ENCODE measurements around the gene FGGY.
"Not testable (repeated sequence)": the region's sequence is repeated elsewhere in the genome, so short reads cannot be mapped to it uniquely, and the experiment has no call there.

FGGY gene

DNA sequence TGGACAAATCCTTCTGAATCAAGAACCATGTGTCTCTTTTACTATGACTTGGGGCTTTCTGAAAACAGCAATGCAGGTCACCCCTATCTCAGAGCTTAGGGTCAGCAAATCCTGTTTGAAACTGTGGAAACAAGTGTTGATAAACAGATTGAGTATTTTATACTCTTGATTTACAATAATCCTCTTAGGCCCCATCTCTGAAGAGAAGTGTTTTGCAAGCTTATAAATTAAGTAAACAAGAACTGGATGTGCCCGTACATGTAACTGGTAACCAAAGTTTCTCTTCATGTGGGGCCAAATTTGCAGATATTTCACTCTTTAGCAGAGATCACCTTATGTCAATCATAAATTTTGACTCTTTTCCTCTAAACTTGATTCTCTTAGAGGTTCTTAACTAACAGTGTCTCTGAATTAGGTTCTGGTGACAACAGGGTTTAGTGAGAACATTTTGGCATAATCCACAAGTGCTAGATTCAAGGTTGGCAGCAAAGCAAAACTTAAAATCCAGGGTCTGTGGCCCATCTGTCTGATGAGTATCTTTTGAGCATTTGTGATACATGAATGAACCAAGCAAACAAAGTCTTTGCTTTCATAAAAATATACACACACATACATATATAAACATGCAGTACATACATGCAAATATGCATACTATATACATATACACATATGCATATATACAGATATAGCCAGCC, 334.8 kb downstream of the FGGY start:
- H3K36me3 Mint-ChIP-seq (ENCODE audit: insufficient read depth), result no peaks in the 10 kb centered on the region
- no peaks in the 10 kb centered on the region for H3K9me3 Mint-ChIP-seq
- no peak overlapping the region for H3K4me3 Mint-ChIP-seq
- H3K27me3 Mint-ChIP-seq, result no peaks in the 10 kb centered on the region
- H3K4me1 Mint-ChIP-seq (ENCODE audit: low read depth in 2 of 2), result no peaks in the 10 kb centered on the region
- DNase-seq, result no peak
- no peak overlapping the region for H3K27ac Mint-ChIP-seq
- no peak for ATAC-seq (replicated peaks)

DNA sequence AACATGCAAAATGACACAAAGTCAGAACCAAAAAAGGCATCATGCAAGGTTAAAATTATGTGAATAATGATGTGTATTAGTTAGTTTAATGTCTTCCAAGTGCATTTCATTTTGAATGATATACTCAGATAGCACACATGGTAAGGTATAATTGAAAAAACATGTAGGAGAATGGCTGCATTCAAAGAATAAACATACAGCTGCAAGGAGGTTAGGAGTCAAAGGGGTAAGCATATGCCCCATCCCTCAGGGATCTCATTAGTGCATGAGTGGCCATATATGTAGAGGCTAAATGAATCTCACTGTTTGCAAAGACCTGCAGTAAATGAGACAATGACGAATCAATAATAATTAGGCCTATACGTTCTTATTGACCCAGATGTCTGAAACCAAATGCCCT, 338.2 kb downstream of the FGGY start:
- H3K4me3 Mint-ChIP-seq, result no peak overlapping the region
- H3K36me3 Mint-ChIP-seq (ENCODE audit: insufficient read depth), result no peaks in the 10 kb centered on the region
- no peaks in the 10 kb centered on the region for H3K9me3 Mint-ChIP-seq
- ATAC-seq (replicated peaks), result no peak
- no peaks in the 10 kb centered on the region for H3K4me1 Mint-ChIP-seq (ENCODE audit: low read depth in 2 of 2)
- no peak overlapping the region for H3K27ac Mint-ChIP-seq
- no peak for DNase-seq
- H3K27me3 Mint-ChIP-seq, result no peaks in the 10 kb centered on the region

DNA sequence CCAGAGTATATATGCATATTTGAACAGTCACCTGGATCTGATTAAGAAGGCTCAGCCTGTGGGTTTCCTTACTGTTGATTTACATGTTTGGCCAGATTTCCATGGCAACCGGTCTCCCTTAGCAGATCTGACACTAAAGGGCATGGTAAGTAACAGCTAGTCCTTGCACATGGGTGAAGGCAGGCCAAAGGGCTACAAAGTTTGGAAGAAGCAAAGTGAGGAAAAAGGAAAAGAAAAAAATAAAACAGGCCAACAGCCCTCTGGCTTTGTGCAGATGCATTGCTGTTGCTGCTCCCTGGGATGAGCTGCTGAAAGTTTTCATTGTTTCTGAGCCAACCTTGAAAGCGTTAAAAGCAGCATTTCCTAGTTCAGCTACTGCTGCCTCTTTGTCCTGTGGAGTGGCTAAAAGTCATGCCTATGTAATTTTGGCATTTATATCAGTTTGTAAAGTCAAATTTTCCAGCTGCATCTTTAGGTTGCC, 341.4 kb downstream of the FGGY start:
- no peak overlapping the region for H3K4me3 Mint-ChIP-seq
- no peaks in the 10 kb centered on the region for H3K4me1 Mint-ChIP-seq (ENCODE audit: low read depth in 2 of 2)
- no peaks in the 10 kb centered on the region for H3K9me3 Mint-ChIP-seq
- DNase-seq (no peak), ATAC-seq (replicated peaks) (no peak)
- no peaks in the 10 kb centered on the region for H3K27me3 Mint-ChIP-seq
- no peaks in the 10 kb centered on the region for H3K36me3 Mint-ChIP-seq (ENCODE audit: insufficient read depth)
- H3K27ac Mint-ChIP-seq, result no peak overlapping the region

DNA sequence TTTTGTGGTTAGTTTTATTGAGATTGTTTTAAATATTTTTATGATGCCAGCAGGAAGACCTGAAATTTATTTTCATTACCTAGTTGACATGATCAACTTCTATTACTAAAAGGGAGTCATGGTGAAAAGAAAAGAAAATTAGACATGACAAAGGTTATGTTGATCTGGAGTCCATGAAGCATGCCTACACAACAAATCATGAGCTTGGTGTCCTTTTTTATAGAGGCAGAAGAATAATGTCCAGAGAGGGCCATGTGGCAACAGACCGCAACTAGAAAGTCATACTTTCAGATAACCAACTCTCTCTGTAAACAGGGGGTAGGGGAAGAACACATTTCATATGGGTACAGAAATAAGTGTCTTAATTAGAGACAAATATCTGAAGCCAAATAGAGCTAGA, 342.4 kb downstream of the FGGY start:
- H3K9me3 Mint-ChIP-seq, result no peaks in the 10 kb centered on the region
- no peaks in the 10 kb centered on the region for H3K4me1 Mint-ChIP-seq (ENCODE audit: low read depth in 2 of 2)
- DNase-seq, result no peak
- H3K4me3 Mint-ChIP-seq, result no peak overlapping the region
- no peaks in the 10 kb centered on the region for H3K36me3 Mint-ChIP-seq (ENCODE audit: insufficient read depth)
- ATAC-seq (replicated peaks), result no peak
- no peak overlapping the region for H3K27ac Mint-ChIP-seq
- H3K27me3 Mint-ChIP-seq, result no peaks in the 10 kb centered on the region

DNA sequence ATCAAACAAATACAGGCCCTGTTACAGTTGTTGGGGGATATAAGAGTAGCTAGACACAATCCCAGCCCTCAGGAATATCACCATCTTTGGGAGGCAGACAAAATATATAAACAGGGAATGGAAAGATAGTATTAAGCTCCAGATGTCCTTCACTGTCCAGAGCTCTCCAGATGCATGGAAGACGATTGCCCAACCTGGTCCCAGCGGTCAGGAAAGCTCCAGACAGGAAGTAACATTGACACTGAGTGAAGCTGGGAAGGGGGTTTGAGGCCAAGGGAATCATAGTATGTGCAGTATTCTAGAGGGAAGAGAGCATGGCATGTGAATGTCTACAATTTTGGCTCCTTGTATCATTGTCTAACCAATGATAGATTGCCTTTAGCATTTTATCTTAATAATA, 344.0 kb downstream of the FGGY start:
- Mint-ChIP-seq H3K27me3 (no peaks in the 10 kb centered on the region), H3K9me3 (no peaks in the 10 kb centered on the region), H3K36me3 (ENCODE audit: insufficient read depth) (no peaks in the 10 kb centered on the region), H3K27ac (no peak overlapping the region), H3K4me3 (no peak overlapping the region), H3K4me1 (ENCODE audit: low read depth in 2 of 2) (no peaks in the 10 kb centered on the region)
- DNase-seq (no peak), ATAC-seq (replicated peaks) (no peak)

DNA sequence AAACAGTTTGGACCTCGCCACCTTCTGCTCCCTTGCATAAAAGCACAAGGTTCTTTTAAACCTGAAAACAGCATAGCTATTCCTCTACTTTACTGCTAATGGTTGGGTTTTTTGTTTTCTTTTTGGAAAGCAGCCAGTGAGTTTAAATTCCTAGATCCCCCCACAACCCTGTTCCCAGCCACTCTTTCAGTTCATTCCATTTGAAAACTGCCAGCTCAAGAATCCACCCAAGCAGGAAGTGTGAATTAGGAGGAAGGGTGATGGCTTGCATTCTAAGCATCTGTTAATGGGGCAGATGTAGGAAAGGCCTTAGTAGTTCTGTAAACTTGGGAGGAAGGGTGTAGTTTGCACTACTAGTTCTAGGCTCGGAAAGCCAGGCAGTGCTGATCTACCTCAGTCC, 344.9 kb downstream of the FGGY start:
- no peak for DNase-seq
- no peaks in the 10 kb centered on the region for H3K36me3 Mint-ChIP-seq (ENCODE audit: insufficient read depth)
- no peak overlapping the region for H3K27ac Mint-ChIP-seq
- H3K27me3 Mint-ChIP-seq, result no peaks in the 10 kb centered on the region
- H3K4me3 Mint-ChIP-seq, result no peak overlapping the region
- no peaks in the 10 kb centered on the region for H3K4me1 Mint-ChIP-seq (ENCODE audit: low read depth in 2 of 2)
- ATAC-seq (replicated peaks), result no peak
- H3K9me3 Mint-ChIP-seq, result no peaks in the 10 kb centered on the region

DNA sequence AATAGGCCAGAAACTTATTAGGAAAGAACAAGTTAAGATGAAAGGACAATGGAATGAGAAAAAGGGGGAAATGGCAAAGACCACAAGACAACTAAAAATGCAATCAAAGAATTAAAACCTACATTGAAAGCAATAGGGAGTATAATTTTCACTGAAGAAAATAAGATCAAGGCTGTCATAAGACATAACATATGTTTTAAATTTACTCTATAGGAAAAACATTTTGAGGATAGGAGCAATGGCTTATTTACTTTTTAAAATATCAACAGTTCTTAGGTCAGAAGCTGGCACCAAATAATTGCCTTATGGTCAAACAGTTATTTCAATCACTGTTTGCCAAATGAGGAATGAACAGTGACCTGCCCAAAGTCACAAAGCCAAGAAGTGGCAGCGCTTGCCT, 346.6 kb downstream of the FGGY start:
- H3K36me3 Mint-ChIP-seq (ENCODE audit: insufficient read depth), result no peaks in the 10 kb centered on the region
- ATAC-seq (replicated peaks), result no peak
- no peaks in the 10 kb centered on the region for H3K4me1 Mint-ChIP-seq (ENCODE audit: low read depth in 2 of 2)
- no peak overlapping the region for H3K27ac Mint-ChIP-seq
- no peak overlapping the region for H3K4me3 Mint-ChIP-seq
- no peaks in the 10 kb centered on the region for H3K9me3 Mint-ChIP-seq
- H3K27me3 Mint-ChIP-seq, result no peaks in the 10 kb centered on the region
- no peak for DNase-seq

DNA sequence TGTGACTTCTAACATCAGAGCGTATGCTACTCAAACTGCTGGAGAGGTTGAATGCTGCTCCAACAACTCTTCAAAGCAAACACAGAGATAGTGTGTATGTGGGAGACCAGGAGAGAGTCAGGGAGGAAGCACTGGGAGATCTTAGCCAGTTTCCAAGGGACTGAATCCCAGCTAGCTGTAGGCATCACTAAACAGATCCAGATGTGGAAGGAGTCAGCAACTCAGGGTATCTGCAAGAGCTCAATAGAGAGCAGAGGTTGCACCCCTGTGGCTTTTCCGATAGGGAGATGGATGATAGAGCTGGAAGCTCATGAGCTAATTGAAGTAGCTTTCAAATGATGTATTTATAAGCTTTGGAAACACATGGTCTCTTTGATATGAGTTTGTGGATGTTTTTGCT, 349.0 kb downstream of the FGGY start:
- no peak overlapping the region for H3K4me3 Mint-ChIP-seq
- no peak for ATAC-seq (replicated peaks)
- H3K27me3 Mint-ChIP-seq, result no peaks in the 10 kb centered on the region
- H3K27ac Mint-ChIP-seq, result no peak overlapping the region
- no peak for DNase-seq
- H3K9me3 Mint-ChIP-seq, result no peaks in the 10 kb centered on the region
- H3K36me3 Mint-ChIP-seq (ENCODE audit: insufficient read depth), result no peaks in the 10 kb centered on the region
- H3K4me1 Mint-ChIP-seq (ENCODE audit: low read depth in 2 of 2), result no peaks in the 10 kb centered on the region

DNA sequence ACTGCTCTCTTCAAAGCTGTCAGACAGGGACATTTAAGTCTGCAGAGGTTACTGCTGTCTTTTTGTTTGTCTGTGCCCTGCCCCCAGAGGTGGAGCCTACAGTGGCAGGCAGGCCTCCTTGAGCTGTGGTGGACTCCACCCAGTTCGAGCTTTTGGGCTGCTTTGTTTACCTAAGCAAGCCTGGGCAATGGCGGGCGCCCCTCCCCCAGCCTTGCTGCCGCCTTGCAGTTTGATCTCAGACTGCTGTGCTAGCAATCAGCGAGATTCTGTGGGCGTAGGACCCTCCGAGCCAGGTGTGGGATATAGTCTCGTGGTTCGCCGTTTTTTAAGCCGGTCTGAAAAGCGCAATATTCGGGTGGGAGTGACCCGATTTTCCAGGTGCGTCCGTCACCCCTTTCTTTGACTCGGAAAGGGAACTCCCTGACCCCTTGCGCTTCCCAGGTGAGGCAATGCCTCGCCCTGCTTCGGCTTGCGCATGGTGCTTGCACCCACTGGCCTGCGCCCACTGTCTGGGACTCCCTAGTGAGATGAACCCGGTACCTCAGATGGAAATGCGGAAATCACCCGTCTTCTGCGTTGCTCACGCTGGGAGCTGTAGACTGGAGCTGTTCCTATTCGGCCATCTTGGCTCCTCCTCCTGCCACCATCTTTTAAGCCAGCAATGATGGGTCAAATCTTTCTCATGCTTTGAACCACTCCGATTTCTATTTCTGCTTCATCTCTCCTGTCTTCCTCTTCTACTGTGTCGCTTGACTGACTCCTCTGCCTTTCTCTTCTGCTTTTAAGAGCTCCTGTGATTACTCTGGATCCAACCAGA, 356.5 kb downstream of the FGGY start:
- H3K4me1 Mint-ChIP-seq (ENCODE audit: low read depth in 2 of 2); H3K27ac Mint-ChIP-seq; H3K36me3 Mint-ChIP-seq (ENCODE audit: insufficient read depth); DNase-seq; ATAC-seq (replicated peaks); H3K4me3 Mint-ChIP-seq; H3K27me3 Mint-ChIP-seq; H3K9me3 Mint-ChIP-seq: not testable (repeated sequence)

DNA sequence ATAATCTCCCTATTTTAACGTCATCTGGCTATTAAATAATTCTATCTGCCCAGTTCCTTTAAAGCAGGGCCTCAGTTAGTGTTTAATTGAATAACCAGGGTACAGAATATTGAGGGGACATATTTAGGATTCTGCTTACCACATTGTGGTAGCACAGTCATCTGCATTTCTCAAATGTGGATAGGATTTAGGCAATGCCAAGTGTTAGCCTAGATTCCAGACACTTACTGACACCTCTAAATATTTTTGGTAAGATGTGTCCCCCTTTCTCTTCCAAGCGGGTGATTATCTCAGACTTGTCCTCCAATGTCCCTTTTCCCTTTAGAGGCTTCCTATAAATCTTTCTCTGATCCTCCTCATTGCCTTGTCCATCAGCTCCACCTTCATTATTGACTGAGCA, 357.1 kb downstream of the FGGY start:
- no peaks in the 10 kb centered on the region for H3K27me3 Mint-ChIP-seq
- no peak overlapping the region for H3K27ac Mint-ChIP-seq
- H3K4me1 Mint-ChIP-seq (ENCODE audit: low read depth in 2 of 2), result no peaks in the 10 kb centered on the region
- DNase-seq (no peak), ATAC-seq (replicated peaks) (no peak)
- H3K36me3 Mint-ChIP-seq (ENCODE audit: insufficient read depth), result no peaks in the 10 kb centered on the region
- no peaks in the 10 kb centered on the region for H3K9me3 Mint-ChIP-seq
- H3K4me3 Mint-ChIP-seq, result no peak overlapping the region

DNA sequence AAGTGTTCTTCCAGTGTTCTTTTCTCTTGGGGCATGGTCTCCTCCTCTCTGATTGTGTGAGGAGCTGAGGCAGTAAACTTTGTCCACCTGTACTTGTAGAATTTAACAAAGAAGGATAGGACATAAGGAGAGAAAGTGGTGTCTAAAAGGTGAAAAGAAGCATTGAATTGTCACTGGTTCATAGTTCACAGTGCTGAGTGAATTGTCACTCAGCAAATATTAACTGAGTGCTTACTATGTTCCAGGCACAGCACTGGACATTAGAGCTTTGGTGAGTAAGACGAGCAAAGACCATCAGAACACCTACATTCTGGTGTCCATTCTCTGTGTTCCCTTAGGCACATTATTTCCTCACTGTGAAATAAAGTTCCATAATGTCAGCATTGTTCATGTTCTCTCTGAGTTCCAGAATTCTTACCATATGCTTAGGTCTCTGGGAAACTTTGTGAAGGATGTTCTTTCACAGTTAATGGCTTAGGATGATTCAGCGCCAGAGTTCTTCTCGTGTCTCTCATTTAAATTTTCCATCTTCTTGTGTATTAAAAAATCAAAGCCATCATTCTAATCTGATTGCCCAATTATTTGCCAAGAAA, 361.1 kb downstream of the FGGY start:
- H3K9me3 Mint-ChIP-seq, result no peaks in the 10 kb centered on the region

DNA sequence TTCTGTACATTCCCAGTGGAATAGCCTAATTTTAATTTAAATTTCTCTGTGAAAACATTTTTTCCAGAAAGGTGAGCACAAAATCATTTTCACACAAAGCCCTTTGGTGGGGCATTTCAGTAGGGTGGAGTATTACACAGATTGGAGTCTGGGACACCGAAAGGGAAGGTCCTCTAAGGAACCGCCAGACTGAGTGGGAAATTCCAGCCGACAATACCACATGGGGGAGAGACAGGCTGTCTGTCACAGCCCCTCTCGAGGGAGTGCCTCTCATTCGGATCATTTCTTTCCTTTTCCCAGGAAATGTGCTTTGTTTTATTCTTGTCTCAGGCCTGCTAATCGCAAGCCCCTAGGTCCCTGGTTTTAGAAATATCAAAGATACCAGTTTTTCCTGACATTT, 367.3 kb downstream of the FGGY start:
- ATAC-seq (replicated peaks), result no peak
- Mint-ChIP-seq H3K27me3 (no peaks in the 10 kb centered on the region), H3K27ac (no peak overlapping the region), H3K36me3 (ENCODE audit: insufficient read depth) (no peaks in the 10 kb centered on the region), H3K9me3 (no peaks in the 10 kb centered on the region), H3K4me3 (no peak overlapping the region), H3K4me1 (ENCODE audit: low read depth in 2 of 2) (no peaks in the 10 kb centered on the region)
- DNase-seq, result no peak

More for the DNA sequence above, 361.1 kb downstream of the FGGY start:
- ATAC-seq (replicated peaks) (no peak), DNase-seq (no peak)
- no peaks in the 10 kb centered on the region for H3K4me1 Mint-ChIP-seq (ENCODE audit: low read depth in 2 of 2)
- no peak overlapping the region for H3K4me3 Mint-ChIP-seq
- H3K27ac Mint-ChIP-seq, result no peak overlapping the region
- H3K36me3 Mint-ChIP-seq (ENCODE audit: insufficient read depth), result no peaks in the 10 kb centered on the region
- H3K27me3 Mint-ChIP-seq, result no peaks in the 10 kb centered on the region

DNA sequence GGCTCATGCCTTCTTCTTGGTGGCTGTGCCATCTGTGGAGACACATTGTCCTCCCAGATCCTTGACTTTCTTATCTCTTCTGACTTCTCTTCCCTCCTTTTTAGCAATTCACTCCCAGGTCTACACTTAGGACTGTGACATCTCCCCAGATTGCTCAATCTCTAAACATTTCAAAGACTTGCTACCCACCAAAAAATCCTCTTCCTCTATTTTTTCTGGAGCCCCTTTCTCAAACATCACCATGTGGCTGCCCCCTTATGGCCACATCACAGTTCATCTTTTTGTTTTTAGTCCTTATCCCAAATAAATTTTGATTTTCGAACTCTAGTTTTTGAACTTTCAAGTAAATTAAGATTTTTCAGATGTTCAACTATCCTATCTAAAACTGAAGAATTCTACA, 369.2 kb downstream of the FGGY start:
- H3K9me3 Mint-ChIP-seq, result no peaks in the 10 kb centered on the region
- H3K4me3 Mint-ChIP-seq, result no peak overlapping the region
- no peak for ATAC-seq (replicated peaks)
- H3K4me1 Mint-ChIP-seq (ENCODE audit: low read depth in 2 of 2), result no peaks in the 10 kb centered on the region
- H3K27me3 Mint-ChIP-seq, result no peaks in the 10 kb centered on the region
- no peaks in the 10 kb centered on the region for H3K36me3 Mint-ChIP-seq (ENCODE audit: insufficient read depth)
- DNase-seq, result no peak
- no peak overlapping the region for H3K27ac Mint-ChIP-seq

DNA sequence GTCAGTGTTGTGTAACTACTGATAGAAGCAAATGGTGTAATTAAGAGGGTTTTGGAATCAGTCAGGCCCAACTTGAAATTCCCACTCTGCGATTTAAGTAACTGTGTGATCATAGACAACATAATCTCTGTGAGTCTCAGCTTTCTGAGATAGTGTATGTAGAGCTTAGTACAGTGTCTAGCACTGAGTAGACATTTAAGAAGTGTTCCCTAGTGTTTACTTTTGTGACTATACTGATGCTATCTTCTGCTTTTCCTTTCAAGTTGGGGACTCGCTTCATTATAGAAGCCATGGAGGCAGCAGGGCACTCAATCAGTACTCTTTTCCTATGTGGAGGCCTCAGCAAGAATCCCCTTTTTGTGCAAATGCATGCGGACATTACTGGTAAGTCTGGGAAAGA, 370.1 kb downstream of the FGGY start:
- no peaks in the 10 kb centered on the region for H3K36me3 Mint-ChIP-seq (ENCODE audit: insufficient read depth)
- no peaks in the 10 kb centered on the region for H3K9me3 Mint-ChIP-seq
- no peak overlapping the region for H3K27ac Mint-ChIP-seq
- H3K4me3 Mint-ChIP-seq, result no peak overlapping the region
- no peaks in the 10 kb centered on the region for H3K27me3 Mint-ChIP-seq
- no peaks in the 10 kb centered on the region for H3K4me1 Mint-ChIP-seq (ENCODE audit: low read depth in 2 of 2)
- DNase-seq (no peak), ATAC-seq (replicated peaks) (no peak)
